Rectal smooth muscle tissue (tissue), 1 donor: ENCODE results near the gene TTC39B.

Experiments
- H3K27ac ChIP-seq: one replicate; pipeline ENCODE4 v1.7.0; 2013; ENCODE audit warnings: low read depth, low read length, inconsistent platforms
- H3K27me3 ChIP-seq: one replicate; pipeline ENCODE4 v1.7.0; 2013; ENCODE audit warnings: low read length; ENCODE audit not compliant: control insufficient read depth, insufficient read depth
- H3K36me3 ChIP-seq: one replicate; pipeline ENCODE4 v1.7.0; 2013; ENCODE audit warnings: low read length; ENCODE audit not compliant: control insufficient read depth, insufficient read depth
- H3K4me1 ChIP-seq: one replicate; pipeline ENCODE4 v1.7.0; 2013; ENCODE audit warnings: low read length; ENCODE audit not compliant: control insufficient read depth, insufficient read depth
- H3K4me3 ChIP-seq: one replicate; pipeline ENCODE4 v1.7.0; 2013; ENCODE audit warnings: low read length
- H3K9ac ChIP-seq: one replicate; pipeline ENCODE4 v1.7.0; 2013; ENCODE audit warnings: low read length

The TTC39B gene

GRCh38 chr9:15163931-15164330 is 143.1 kb downstream of the TTC39B start:
- no peaks in the 10 kb centered on the region for H3K27me3 ChIP-seq
- H3K36me3 ChIP-seq: peaks cover 2% of the 10 kb centered on the region
- no peaks in the 10 kb centered on the region for H3K4me1 ChIP-seq
- no peak overlapping the region for H3K9ac ChIP-seq
- H3K27ac ChIP-seq: no peak overlapping the region
- H3K4me3 ChIP-seq: no peak overlapping the region

- no peak overlapping the region for H3K9ac ChIP-seq
- no peaks in the 10 kb centered on the region for H3K4me1 ChIP-seq
- H3K4me3 ChIP-seq: no peak overlapping the region
- H3K27ac ChIP-seq: no peak overlapping the region
- H3K27me3 ChIP-seq: no peaks in the 10 kb centered on the region
- H3K36me3 ChIP-seq: no peaks in the 10 kb centered on the region
Observed at GRCh38 chr9:15161753-15162152, 145.3 kb downstream of the TTC39B start.

- no peak overlapping the region for H3K27ac ChIP-seq
- no peak overlapping the region for H3K9ac ChIP-seq
- H3K36me3 ChIP-seq: no peaks in the 10 kb centered on the region
Observed at GRCh38 chr9:15160673-15161072, 146.3 kb downstream of the TTC39B start.

GRCh38 chr9:15158064-15158463 is 149.0 kb downstream of the TTC39B start:
- H3K4me1 ChIP-seq: no peaks in the 10 kb centered on the region
- no peak overlapping the region for H3K27ac ChIP-seq
- no peak overlapping the region for H3K4me3 ChIP-seq
- no peaks in the 10 kb centered on the region for H3K27me3 ChIP-seq
- no peaks in the 10 kb centered on the region for H3K36me3 ChIP-seq
- no peak overlapping the region for H3K9ac ChIP-seq

More at GRCh38 chr9:15160673-15161072, 146.3 kb downstream of the TTC39B start:
- no peak overlapping the region for H3K4me3 ChIP-seq
- H3K27me3 ChIP-seq: no peaks in the 10 kb centered on the region
- no peaks in the 10 kb centered on the region for H3K4me1 ChIP-seq

- Histone ChIP-seq H3K36me3 (no peaks in the 10 kb centered on the region), H3K4me1 (no peaks in the 10 kb centered on the region), H3K27me3 (no peaks in the 10 kb centered on the region), H3K27ac (no peak overlapping the region), H3K4me3 (no peak overlapping the region), H3K9ac (no peak overlapping the region)
Observed at GRCh38 chr9:15157381-15157780, 149.6 kb downstream of the TTC39B start.

GRCh38 chr9:15156241-15156640 is 150.8 kb downstream of the TTC39B start:
- Histone ChIP-seq H3K4me3 (no peak overlapping the region), H3K9ac (no peak overlapping the region), H3K36me3 (no peaks in the 10 kb centered on the region), H3K4me1 (no peaks in the 10 kb centered on the region), H3K27me3 (no peaks in the 10 kb centered on the region), H3K27ac (no peak overlapping the region)

- H3K9ac ChIP-seq: no peak overlapping the region
- H3K27me3 ChIP-seq: no peaks in the 10 kb centered on the region
- H3K4me1 ChIP-seq: no peaks in the 10 kb centered on the region
- H3K27ac ChIP-seq: no peak overlapping the region
- no peak overlapping the region for H3K4me3 ChIP-seq
- H3K36me3 ChIP-seq: no peaks in the 10 kb centered on the region
Observed at GRCh38 chr9:15155826-15156225, 151.2 kb downstream of the TTC39B start.

GRCh38 chr9:15155323-15155722 is 151.7 kb downstream of the TTC39B start:
- H3K9ac ChIP-seq: no peak overlapping the region
- H3K27ac ChIP-seq: no peak overlapping the region

GRCh38 chr9:15154677-15155076 is 152.3 kb downstream of the TTC39B start:
- H3K36me3 ChIP-seq: no peaks in the 10 kb centered on the region
- H3K4me3 ChIP-seq: no peak overlapping the region
- no peaks in the 10 kb centered on the region for H3K27me3 ChIP-seq
- no peak overlapping the region for H3K9ac ChIP-seq
- H3K4me1 ChIP-seq: no peaks in the 10 kb centered on the region
- H3K27ac ChIP-seq: peak overlapping the region; percentile 30

More at GRCh38 chr9:15155323-15155722, 151.7 kb downstream of the TTC39B start:
- H3K36me3 ChIP-seq: no peaks in the 10 kb centered on the region
- H3K4me1 ChIP-seq: no peaks in the 10 kb centered on the region
- H3K4me3 ChIP-seq: no peak overlapping the region
- H3K27me3 ChIP-seq: no peaks in the 10 kb centered on the region

- Histone ChIP-seq H3K4me3 (no peak overlapping the region), H3K27ac (no peak overlapping the region), H3K9ac (no peak overlapping the region), H3K27me3 (no peaks in the 10 kb centered on the region), H3K36me3 (no peaks in the 10 kb centered on the region), H3K4me1 (no peaks in the 10 kb centered on the region)
Observed at GRCh38 chr9:15153961-15154360, 153.1 kb downstream of the TTC39B start.

GRCh38 chr9:15150939-15151338 is 156.1 kb downstream of the TTC39B start:
- Histone ChIP-seq H3K4me3 (no peak overlapping the region), H3K36me3 (no peaks in the 10 kb centered on the region), H3K27ac (no peak overlapping the region), H3K4me1 (no peaks in the 10 kb centered on the region), H3K9ac (no peak overlapping the region), H3K27me3 (no peaks in the 10 kb centered on the region)

GRCh38 chr9:15149450-15149849 is 157.6 kb downstream of the TTC39B start:
- H3K9ac ChIP-seq: no peak overlapping the region
- no peaks in the 10 kb centered on the region for H3K36me3 ChIP-seq
- no peak overlapping the region for H3K4me3 ChIP-seq
- H3K4me1 ChIP-seq: no peaks in the 10 kb centered on the region
- no peaks in the 10 kb centered on the region for H3K27me3 ChIP-seq
- no peak overlapping the region for H3K27ac ChIP-seq

GRCh38 chr9:15146268-15146700 is 160.7 kb downstream of the TTC39B start:
- Histone ChIP-seq H3K9ac (no peak overlapping the region), H3K4me3 (no peak overlapping the region), H3K27me3 (no peaks in the 10 kb centered on the region), H3K4me1 (no peaks in the 10 kb centered on the region), H3K36me3 (no peaks in the 10 kb centered on the region), H3K27ac (no peak overlapping the region)
